ENCODE measurements around the gene GRM8.

The GRM8 gene

DNA sequence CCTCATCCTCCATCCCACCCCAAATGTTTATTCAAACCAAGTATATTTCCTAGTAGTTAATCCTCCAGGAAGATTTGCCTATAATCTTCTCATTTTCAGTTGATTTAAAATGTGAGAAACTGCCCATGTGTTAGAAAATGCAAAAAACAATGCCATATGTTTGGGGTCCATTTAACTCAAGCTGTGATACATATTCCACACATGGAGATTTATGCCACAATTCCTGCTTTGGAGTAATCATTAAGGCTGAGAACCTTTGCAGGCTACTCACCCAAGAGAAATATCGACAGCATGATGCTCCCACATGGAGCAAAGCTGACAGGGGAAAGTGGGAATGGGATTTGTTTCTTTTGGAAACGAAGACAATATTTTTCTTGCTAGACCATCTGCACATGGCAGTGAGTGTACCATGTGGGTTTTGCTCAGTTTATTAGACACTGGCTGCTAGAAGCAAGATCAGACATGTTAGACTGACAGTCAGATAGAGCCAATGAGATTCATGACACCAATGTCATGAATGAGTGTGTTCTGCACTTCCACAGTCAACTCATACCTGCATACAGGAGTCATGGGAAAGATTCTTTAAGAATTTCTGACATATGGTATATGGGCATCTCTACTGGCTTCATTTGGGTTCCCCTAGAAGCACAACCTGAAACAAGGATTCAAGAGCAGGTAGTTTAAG, 3.4 kb upstream of the GRM8 start:
- Histone ChIP-seq H3K4me3 (ENCODE audit: low read depth, low read length, poor library complexity, severe bottlenecking) (no peak overlapping the region), H3K79me2 (ENCODE audit: insufficient read depth, low read length) (no peaks in the 10 kb centered on the region), H3K9ac (ENCODE audit: low read length) (no peak overlapping the region), H2AFZ (ENCODE audit: low read length) (no peak overlapping the region), H3K9me3 (ENCODE audit: low read length) (no peaks in the 10 kb centered on the region), H3K27ac (ENCODE audit: low read depth, low read length, poor library complexity, severe bottlenecking) (no peak overlapping the region), H3K4me2 (ENCODE audit: low read length) (no peak overlapping the region), H3K4me1 (ENCODE audit: insufficient read depth, low read length, severe bottlenecking) (no peaks in the 10 kb centered on the region), H3K36me3 (ENCODE audit: insufficient read depth, low read length) (no peaks in the 10 kb centered on the region), H3F3A (ENCODE audit: insufficient read depth, low read length) (no peaks in the 10 kb centered on the region), H4K20me1 (ENCODE audit: insufficient read depth, low read length) (no peaks in the 10 kb centered on the region), H3K9me2 (ENCODE audit: low read depth, low read length) (no peaks in the 10 kb centered on the region), H3K27me3 (ENCODE audit: insufficient read depth, low read length) (no peaks in the 10 kb centered on the region; the same call in 1 of the 2 replicates)
- TF ChIP-seq EZH2 (IDR thresholded peaks at IDR 0.05; ENCODE audit: borderline replicate concordance, low read length) (no peak), CTCF (IDR thresholded peaks at IDR 0.05; ENCODE audit: low read length) (no peak)

- Histone ChIP-seq H3K9me2 (ENCODE audit: low read depth, low read length) (no peaks in the 10 kb centered on the region), H3K9me3 (ENCODE audit: low read length) (no peaks in the 10 kb centered on the region), H3F3A (ENCODE audit: insufficient read depth, low read length) (no peaks in the 10 kb centered on the region), H4K20me1 (ENCODE audit: insufficient read depth, low read length) (no peaks in the 10 kb centered on the region), H3K9ac (ENCODE audit: low read length) (no peak overlapping the region), H3K27me3 (ENCODE audit: insufficient read depth, low read length) (no peaks in the 10 kb centered on the region; the same call in 1 of the 2 replicates), H3K4me3 (ENCODE audit: low read depth, low read length, poor library complexity, severe bottlenecking) (no peak overlapping the region), H2AFZ (ENCODE audit: low read length) (no peak overlapping the region), H3K4me2 (ENCODE audit: low read length) (peak overlapping the region; percentile 63; the same call in 1 of the 2 replicates), H3K27ac (ENCODE audit: low read depth, low read length, poor library complexity, severe bottlenecking) (no peak overlapping the region), H3K4me1 (ENCODE audit: insufficient read depth, low read length, severe bottlenecking) (no peaks in the 10 kb centered on the region), H3K79me2 (ENCODE audit: insufficient read depth, low read length) (no peaks in the 10 kb centered on the region), H3K36me3 (ENCODE audit: insufficient read depth, low read length) (no peaks in the 10 kb centered on the region)
- TF ChIP-seq CTCF (IDR thresholded peaks at IDR 0.05; ENCODE audit: low read length) = peak; percentile 16; the same call in 1 of the 2 replicates
- no peak for TF ChIP-seq EZH2 (IDR thresholded peaks at IDR 0.05; ENCODE audit: borderline replicate concordance, low read length)
Measured at GRCh38 chr7:127254163-127254684, 1.5 kb upstream of the GRM8 start.

DNA sequence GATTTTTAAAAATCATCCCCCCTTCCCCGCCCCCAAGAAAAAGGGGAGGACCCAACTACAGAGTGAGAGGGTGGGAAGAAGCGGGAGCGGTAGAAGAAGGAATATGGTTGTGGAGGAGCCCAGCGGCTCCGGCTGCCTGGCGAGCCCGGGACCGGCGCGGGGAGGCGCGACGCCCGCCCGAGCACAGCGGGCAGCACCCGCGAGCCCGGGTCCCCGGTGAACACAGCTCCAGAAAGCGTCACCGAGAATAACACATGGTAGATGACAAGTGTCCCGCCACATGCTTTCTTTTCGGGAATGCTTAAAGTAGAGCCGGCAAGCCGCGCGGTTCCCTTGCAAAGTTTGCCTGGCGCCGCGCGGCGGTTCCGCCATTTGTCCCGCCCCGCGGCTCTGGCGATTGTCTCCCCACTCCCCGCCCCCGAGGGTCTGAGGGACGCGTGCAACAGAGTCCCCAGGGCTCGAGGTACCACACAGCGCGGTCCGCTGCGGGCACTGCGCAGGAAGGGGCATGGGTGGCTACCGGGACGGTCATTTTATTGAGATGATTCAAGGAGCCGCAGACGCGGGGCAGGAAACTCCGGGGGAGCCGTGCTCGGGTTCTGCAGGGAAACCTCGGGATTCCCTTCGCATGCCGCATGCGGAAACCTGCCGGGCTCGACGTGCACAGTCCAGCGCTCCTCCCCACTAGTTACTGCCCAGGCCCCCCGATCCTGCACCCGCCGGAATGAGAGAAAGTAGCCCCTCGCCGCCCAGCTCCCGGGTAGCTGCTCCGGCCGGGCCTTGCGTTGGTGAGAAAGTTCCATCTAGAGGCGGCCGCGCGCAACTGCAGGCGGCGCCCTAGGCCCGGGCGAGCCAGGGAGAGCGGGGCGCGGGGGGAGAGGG, 781 bp upstream of the GRM8 start:
- H3F3A ChIP-seq (ENCODE audit: insufficient read depth, low read length) = no peaks in the 10 kb centered on the region
- 0 out of 2 replicates have a peak overlapping the region, but pooled peaks have one; percentile 1 for H2AFZ ChIP-seq (ENCODE audit: low read length)
- no peaks in the 10 kb centered on the region; the same call in 1 of the 2 replicates for H3K27me3 ChIP-seq (ENCODE audit: insufficient read depth, low read length)
- TF ChIP-seq EZH2 (IDR thresholded peaks at IDR 0.05; ENCODE audit: borderline replicate concordance, low read length) (no peak), CTCF (IDR thresholded peaks at IDR 0.05; ENCODE audit: low read length) (peak; percentile 99)
- H3K9me3 ChIP-seq (ENCODE audit: low read length) = no peaks in the 10 kb centered on the region
- H3K4me1 ChIP-seq (ENCODE audit: insufficient read depth, low read length, severe bottlenecking) = no peaks in the 10 kb centered on the region
- peak overlapping the region; percentile 63 for H3K4me2 ChIP-seq (ENCODE audit: low read length)
- peak overlapping the region; percentile 25; the same call in 1 of the 2 replicates for H3K9ac ChIP-seq (ENCODE audit: low read length)
- no peaks in the 10 kb centered on the region for H3K36me3 ChIP-seq (ENCODE audit: insufficient read depth, low read length)
- H4K20me1 ChIP-seq (ENCODE audit: insufficient read depth, low read length) = no peaks in the 10 kb centered on the region
- peak overlapping the region; percentile 59 for H3K4me3 ChIP-seq (ENCODE audit: low read depth, low read length, poor library complexity, severe bottlenecking)
- no peak overlapping the region for H3K27ac ChIP-seq (ENCODE audit: low read depth, low read length, poor library complexity, severe bottlenecking)
- no peaks in the 10 kb centered on the region for H3K79me2 ChIP-seq (ENCODE audit: insufficient read depth, low read length)
- no peaks in the 10 kb centered on the region for H3K9me2 ChIP-seq (ENCODE audit: low read depth, low read length)
